HG03469 (cell line): ENCODE data around the gene DIRAS1.
"Not testable (repeated sequence)": the region's sequence is repeated elsewhere in the genome, so short reads cannot be mapped to it uniquely, and the experiment has no call there.

Source experiments
- ATAC-seq: cut with Tn5 transposase; IDR thresholded peaks from one replicate; pipeline ENCODE4 v1.9.1; 2021; ENCODE audit warnings: mild to moderate bottlenecking, moderate library complexity, moderate number of reproducible peaks; ENCODE audit not compliant: unreplicated experiment

The DIRAS1 gene

DNA sequence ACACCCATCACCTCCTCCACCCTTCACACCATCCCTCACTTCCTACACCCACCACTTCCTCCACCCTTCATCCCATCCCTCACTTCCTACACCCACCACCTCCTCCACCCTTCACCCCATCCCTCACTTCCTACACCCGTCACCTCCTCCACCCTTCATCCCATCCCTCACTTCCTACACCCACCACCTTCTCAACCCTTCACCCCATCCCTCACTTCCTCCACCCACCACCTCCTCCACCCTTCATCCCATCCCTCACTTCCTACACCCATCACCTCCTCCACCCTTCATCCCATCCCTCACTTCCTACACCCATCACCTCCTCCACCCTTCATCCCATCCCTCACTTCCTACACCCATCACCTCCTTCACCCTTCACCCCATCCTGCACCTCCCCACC, 7.1 kb downstream of the DIRAS1 start:
- not testable (repeated sequence) for ATAC-seq

DNA sequence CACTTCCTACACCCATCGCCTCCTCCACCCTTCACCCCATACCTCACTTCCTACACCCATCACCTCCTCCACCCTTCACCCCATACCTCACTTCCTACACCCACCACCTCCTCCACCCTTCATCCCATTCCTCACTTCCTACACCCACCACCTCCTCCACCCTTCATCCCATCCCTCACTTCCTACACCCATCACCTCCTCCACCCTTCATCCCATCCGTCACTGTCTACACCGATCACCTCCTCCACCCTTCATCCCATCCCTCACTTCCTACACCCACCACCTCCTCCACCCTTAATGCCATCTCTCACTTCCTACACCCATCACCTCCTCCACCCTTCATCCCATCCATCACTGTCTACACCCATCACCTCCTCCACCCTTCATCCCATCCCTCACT, 8.0 kb downstream of the DIRAS1 start:
- ATAC-seq = not testable (repeated sequence)

DNA sequence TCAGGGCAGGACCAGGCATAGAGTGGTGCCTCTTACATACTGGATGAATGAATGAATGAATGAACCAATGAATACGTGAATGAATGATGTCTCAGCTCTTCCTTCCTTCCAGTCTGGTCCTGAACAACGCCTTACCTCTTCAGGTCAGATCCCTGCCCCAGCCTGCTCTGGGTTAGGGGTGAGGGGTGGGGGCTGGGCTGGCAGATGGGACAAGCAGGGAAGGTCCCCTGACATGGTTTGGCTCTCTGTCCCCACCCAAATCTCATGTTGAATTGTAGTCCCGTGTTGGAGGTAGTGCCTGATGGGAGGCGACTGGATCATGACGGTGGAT, 9.3 kb downstream of the DIRAS1 start:
- no peak for ATAC-seq

DNA sequence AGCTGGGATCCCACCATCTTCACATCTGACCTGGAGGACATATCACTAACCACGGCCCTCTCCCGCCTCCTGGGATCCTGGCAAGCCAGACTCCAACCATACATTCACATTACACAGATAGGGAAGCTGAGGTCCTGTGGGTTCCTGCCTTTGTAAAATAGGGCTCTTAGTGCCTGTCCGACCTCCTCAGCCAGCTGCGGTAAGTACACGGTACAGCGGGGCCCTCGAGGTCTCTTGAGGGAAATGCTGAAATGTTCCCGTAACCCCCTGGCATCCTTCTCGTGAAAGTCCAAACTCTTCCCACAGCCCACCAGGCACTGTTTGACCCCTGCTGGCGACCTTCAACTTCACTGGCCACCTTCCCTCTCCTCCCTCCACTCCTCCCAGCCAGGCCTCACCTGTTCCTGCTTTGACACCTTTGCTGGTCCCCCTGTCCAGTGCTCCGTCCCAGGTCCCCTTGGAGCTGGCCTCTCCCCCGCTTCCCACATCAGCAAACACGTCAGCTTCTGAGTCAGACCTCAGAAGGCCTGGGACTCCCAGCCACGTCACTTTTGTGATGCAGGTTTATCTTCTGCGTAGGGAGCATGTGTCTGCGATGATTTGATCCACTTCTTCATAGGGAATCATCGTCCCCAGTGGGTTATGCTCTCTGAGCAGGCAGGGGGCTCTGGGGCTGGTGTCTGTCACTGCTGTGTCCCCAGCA, 9.8 kb downstream of the DIRAS1 start:
- no peak for ATAC-seq

DNA sequence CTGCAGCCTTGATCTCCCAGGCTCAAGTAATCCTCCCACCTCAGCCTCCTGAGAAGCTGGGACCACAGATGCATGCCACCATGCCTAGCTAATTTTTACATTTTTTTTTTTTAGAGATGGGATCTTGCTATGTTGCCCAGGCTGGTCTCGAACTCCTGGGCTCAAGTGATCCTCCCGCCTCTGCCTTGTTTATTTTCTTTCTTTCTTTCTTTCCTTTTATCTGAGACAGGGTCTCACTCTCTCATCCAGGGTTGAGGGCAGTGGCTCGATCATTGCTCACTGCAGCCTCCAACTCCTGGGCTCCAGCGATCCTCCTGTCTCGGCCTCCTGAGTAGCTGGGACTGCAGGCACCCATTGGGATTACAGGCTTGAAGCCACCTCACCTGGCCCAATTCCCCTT, 14.9 kb downstream of the DIRAS1 start:
- no peak for ATAC-seq

DNA sequence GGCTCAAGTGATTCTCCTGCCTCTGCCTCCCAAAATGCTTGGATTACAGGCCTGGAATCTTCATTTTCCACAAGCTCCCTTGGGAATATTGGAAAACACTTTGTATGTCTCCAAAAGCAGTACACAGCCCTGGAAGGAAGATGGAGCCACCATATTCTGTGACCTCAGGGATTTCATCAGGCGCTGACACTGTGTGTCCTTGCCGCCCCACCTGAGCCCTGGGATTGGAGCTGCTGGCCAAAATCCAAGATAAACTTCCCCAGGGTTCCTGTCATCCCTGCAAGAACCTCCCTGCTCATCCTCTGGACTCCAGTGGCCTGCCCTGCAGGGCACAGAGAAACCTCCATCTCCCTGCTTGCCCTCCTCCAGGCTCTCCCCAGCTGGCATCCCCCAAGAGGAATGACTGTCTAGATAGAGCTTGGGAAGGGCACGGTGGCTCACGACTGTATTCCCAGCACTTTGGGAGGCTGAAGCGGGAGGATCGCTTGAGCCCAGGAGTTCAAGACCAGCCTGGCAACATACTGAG, 17.4 kb downstream of the DIRAS1 start:
- no peak for ATAC-seq

DNA sequence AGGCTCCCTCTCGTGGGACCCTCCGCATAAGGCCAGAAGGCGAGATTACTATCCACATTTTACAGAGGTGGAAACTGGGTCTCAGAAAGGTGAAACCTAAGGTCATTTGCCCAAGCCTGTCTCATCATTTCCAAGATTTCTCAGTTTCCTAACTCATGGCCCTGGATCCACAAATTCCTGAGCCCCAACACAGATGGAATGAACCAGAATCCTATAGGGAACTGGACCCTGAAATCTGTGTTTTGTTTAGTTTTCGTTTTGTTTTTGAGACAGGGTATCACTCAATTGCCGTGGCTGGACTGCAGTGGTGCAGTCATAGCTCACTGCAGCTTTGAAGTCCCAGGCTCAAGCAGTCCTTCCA, 18.1 kb downstream of the DIRAS1 start:
- ATAC-seq = no peak

DNA sequence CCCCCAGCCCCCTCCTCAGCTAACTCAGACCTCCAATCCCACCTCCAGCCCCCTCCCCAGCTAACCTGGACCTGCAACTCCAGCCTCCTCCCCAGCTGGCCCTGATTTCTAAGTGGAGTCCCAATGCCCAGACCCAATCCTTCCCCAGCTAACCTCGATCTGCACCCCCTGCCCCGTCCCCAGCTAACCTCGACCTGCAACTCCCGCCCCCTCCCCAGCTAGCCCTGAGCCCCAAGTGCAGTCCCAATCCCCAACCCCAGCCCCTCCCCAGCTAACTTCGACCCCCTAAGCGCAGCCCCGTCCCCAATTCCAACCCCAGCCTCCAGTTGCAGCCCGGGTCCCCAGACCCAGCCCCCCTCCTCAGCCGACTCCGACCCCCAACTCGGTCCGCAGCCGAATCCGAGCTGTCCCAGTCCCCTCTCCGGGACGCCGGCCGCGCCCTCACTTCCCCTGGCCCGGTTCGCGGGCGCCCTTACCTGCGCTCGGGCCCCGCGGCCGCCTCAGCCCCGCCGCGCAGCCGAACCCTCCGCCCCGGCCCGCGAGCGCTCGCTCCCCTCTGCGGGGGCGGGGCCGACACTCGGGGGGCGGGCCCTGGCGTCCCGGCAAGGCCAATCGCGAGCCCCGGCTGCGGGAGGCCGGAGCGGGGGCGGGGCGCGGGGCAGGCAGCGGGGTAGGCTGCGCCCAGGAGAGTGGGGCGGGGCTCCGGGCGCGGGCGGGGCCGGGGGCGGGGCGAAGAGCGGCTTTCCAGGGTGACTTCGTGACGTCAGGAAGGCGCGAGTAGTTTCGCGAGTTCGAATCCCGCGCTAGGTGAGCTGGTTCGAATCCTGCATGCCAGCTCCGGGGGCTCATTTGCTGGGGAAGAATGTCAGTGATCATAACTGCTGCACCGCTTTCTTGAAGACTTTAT, 18.7 kb downstream of the DIRAS1 start, which contains the start of gene GNG7:
Gene GNG7 (minus strand): TSS at position 525 of the 907 bp plus-strand sequence. CDS start 182,006 bp downstream, outside the sequence.
- ATAC-seq = peak; percentile 47

DNA sequence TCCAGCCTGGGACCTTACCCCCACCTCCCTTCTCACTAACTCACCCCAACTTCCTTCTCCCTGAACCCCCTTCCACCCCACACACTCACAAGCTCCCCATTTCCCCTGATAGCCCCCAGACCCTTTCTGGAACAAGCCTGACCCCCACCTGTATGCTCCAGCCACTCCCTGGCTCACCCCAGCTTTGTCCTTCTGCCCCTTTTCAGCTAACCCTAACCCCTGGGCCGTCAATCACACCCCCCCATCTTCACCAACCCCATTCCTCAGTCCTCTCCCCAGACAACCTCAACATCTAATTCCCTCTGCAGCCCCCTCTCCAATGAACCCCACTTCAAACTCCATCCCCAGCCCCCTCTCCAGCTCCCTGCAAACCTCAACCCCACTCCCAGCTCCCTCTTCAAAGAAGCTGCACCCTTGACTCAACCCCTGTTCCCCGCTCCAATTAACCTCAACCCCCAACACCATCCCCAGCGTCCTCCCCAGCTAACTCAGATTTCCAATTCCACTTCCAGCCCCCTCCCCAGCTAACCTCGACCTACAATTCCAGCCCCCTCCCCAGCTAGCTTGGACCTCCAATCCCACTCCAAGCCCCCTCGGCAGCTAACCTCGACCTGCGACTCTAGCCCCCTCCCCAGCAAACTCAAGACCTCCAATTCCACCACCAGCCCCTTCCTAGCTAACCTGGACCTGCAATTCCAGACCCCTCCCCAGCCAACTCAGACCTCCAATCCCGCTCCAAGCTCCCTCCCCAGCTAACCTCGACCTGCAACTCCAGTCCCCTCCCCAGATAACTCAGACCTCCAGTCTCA, 19.6 kb downstream of the DIRAS1 start:
- no peak for ATAC-seq

DNA sequence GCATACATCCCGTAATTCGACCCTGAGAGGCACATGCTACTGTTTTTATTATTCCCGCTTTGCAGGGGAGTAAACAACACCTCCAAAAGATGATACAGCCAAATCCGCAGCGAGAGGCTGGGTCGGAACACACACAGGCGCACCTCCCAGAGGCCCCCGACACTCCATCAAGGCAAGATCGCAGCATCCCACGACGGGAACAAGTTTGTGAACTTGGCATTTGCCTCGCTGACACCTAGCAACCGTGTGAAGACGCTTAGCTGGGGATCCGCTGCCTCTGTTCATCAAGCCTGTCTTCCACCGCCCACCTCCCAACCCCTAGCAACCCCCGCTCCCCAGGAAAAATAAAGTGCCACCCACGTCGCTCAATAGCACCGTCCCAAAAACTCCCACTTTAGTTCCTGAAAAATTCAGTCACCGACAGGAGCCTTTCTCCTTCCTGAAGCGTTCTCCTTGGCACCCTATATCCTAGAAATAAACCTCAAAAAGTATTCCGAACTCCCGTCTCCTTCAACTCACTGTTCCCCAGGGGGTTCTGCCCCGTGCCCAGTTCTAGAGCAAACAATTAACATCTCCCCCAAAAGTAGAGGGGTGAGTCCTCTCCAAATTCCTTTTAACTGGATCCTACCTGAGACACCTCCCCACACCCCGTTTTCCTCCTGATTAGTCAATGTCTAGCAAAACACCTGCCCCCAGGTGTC, 20.4 kb downstream of the DIRAS1 start:
- no peak for ATAC-seq

DNA sequence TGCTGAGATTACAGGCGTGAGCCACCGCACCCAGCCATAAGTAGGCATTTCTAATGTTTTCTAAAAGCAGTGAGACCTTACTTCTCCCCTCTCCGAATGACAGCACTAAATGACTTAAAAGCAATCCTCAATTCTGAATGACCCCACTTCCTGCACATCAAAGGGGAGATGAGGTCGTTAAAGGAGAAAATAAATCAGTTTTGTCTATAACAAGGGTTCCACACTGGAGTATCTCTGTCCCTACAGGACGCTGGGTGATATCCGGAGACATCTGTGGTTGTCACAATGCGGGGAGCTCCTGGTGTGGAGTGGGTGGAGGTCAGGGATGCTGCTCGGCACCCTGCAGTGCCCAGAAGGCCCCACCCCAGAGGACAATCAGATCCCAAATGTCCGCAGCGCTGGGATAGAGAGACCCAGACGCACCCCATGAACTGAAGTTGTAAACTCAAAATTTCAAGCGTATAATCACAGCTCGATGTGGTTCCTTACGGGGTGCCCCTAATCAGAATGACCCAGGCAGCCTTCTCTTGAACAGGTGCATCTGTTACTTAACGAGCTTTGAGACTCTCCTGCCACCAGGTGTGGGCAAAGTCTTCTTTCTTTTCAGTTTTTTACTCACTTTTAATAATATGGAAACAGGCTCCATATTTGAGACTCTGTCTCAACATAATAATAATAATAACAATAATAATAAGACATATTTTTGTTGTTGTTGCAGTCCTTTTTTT, 21.6 kb downstream of the DIRAS1 start:
- ATAC-seq = no peak

DNA sequence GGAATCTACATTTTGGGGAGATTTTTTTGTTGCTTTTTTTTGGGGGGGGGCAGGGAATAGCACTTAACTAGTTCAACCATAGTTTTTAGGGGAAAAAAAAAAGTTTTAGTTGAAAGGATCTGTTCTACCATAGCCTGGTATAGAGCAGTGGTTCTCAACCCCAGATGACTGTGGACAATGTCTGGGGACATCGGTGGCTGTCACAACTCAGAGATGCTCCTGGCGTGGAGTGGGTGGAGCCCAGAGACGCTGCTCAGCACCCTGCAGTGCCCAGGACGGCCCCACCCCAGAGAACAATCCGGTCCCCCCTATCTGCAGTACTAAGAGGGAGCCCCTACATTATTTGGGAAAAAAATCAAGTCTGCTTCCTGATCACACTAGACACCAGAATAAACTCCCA, 27.0 kb downstream of the DIRAS1 start:
- ATAC-seq = no peak

DNA sequence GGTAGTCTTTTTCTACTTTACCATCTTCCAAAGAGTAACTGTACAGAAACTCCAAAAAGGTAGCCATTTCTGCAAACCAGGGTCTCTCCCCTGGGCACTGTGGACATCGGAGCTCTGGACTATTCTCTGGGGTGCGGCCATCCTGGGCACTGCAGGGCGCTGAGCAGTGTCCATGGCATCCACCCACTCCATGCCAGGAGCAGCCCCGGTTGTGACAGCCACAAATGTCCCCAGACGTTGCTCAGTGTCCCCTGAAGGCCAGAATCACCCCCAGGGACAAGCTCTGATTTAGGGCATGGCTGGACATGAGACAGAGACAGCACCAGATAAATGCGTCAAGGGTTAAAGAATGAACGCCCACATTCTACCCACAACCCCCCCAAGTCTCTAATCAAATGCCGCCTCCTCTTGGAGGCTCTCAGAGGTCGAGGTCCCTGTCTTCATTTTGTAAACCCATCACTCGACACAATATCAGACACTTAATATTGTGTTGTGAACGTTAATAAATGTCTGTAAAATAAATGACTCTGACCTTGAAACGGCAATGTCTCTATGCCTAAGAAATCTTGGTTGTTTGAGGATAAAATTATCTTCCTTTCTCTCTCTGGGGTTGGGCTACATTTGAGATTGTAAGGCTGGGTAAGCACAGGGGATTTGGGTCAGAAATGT, 27.5 kb downstream of the DIRAS1 start:
- no peak for ATAC-seq

DNA sequence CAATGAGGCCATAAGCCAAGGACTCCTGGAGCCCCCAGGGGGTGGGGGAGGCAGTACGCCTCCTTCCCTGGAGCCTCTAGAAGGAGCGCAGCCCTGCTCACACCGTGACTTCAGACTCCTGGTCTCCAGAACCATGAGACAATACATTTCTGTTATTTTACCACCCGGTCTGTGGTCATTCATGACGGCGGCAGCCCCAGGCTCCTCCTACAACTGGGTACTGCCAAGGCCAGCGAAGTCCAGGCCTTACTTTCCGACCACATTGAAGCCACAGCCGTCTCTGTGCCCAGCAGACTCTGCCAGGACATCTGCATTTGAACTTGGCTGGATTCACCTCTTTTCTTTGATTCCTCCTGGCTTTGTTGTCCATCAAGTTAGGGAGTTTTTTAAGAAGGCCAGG, 29.2 kb downstream of the DIRAS1 start:
- no peak for ATAC-seq

DNA sequence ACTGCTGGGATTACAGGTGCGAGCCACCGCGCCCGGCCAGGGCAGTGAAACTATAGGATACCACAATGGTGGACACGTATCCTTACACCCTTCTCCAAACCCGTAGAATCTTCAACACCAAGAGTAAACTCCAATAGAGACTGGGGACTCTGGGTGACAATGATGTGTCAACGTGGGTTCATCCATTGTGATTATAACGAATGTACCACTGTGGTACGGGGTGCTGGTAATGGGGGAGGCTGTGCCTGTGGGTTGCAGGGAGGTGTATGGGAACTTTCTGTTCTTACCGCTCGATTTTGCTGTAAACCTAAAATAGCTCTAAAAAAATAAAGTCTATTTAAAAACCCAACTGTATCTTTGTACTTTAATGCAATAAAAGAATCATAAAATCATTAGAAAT, 30.3 kb downstream of the DIRAS1 start:
- ATAC-seq = no peak

DNA sequence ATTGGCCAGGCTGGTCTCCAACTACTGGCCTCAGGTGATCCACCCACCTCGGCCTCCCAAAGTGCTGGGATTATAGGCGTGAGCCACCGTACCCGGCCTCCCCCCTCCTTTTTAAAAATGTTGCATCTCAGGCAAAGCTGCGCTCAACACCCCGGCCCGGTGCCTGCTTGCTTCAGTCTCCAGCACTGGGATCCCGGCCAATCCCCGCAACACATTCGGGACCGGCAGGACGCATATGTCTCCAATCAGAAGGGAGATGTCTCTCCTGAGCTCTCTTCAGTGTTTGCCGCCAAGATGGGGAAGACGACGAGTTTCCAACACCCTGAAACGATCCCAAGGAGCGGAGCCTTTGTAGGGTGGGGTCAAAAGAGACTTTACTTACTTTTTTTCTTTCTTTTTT, 34.8 kb downstream of the DIRAS1 start:
- ATAC-seq = no peak

DNA sequence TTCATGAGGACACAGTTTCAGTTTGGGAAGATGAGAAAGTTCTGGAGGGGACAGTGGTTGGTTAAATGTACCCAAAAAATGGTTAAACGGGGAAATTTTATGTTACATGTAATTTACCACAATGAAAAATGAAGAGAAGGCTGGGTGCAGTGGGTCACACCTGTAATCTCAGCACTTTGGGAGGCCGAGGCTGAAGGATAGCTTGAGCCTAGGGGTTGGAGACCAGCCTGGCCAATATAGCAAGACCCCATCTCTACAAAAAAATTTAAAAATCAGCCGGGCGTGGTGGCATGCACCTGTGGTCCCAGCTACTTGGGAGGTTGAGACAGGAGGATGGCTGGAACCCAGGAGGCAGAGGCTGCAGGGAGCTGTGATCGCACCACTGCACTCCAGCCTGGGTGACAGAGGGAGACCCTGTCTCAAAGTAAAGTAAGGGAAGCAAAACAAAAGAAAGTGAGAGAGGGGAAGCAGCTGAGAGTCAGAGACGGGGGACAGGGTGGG, 35.9 kb downstream of the DIRAS1 start:
- no peak for ATAC-seq

DNA sequence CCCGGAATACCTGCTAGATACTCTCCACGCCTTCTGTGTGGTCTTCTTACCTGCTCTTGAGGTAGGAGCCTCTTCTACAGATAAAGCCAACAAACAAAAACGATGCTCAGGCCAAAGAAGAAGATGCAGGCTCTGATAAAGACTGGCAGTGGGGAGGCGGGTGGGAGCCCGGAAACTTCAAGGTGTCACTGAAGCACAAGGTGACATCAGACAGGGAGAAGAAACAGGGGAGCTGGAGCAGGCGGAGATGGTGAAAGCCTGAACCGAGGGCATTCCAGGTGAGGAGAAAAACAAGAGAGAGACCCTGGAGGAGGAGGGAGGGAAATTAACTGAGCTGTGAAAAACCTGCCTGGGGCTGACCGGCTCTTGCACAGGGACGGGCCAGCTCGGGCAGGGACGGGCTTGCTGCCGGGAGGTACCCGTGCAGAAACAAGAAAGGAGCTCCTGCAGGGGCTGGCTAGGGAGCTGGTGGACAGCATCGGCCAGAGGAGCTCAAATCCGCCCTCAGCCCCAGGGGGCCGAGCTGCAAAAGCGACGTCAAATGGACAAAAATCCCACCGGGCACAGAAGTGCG, 37.7 kb downstream of the DIRAS1 start:
- ATAC-seq = no peak

DNA sequence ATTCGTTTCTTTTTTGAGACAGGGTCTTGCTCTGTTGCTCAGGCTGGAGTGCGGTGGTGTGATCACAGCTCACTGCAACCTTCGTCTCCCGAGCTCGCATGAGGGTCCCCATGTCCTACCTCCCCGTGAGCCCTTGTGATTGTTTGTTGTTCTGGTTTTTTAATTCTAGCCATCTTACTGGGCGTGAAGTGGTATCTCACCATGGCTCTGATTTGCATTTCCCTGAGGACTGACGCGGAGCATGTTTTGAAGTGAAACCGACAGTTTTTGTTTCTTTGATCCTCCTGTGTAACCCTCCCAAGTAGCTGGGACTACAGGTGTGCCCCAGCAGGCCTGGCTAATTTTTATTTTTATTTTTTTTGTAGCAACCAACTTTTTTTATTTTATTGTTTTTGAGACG, 40.4 kb downstream of the DIRAS1 start:
- no peak for ATAC-seq
